NT2/D1 (cell line): Measurements from ENCODE around the gene TMEM242.

Experiments used
- DNase-seq: peaks from one replicate; pipeline ENCODE4 v3.0.0-alpha.2; 2011; ENCODE audit warnings: low read depth, low spot score
- H3K27me3 ChIP-seq: 2 replicates; pipeline ENCODE4 v1.6.0; 2011; ENCODE audit warnings: mild to moderate bottlenecking; ENCODE audit not compliant: insufficient read length, insufficient read depth
- H3K36me3 ChIP-seq: 2 replicates; pipeline ENCODE4 v1.6.1; 2011; ENCODE audit warnings: mild to moderate bottlenecking, low read length, mixed read lengths; ENCODE audit not compliant: insufficient read depth, insufficient read length
- H3K4me1 ChIP-seq: 2 replicates; pipeline ENCODE4 v1.5.1; 2011; ENCODE audit not compliant: insufficient read depth, insufficient read length
- H3K4me3 ChIP-seq: 2 replicates; pipeline ENCODE4 v1.5.1; 2011; ENCODE audit warnings: low read depth; ENCODE audit not compliant: insufficient read length
- H3K9ac ChIP-seq: 2 replicates; pipeline ENCODE4 v1.6.0; 2011; ENCODE audit warnings: low read depth; ENCODE audit not compliant: insufficient read length
- H3K9me3 ChIP-seq: 2 replicates; pipeline ENCODE4 v1.5.1; 2011; ENCODE audit warnings: mild to moderate bottlenecking, low read length; ENCODE audit not compliant: insufficient read depth
- SUZ12 ChIP-seq: IDR thresholded peaks from 2 replicates; pipeline ENCODE4 v1.6.1; 2011; ENCODE audit not compliant: insufficient read length, insufficient read depth; ENCODE audit errors: extremely low read depth
- YY1 ChIP-seq: IDR thresholded peaks from 2 replicates; pipeline ENCODE4 v1.6.1; 2011; ENCODE audit not compliant: insufficient read length, insufficient read depth
- ZNF274 ChIP-seq: IDR thresholded peaks from 2 replicates; pipeline ENCODE4 v1.6.1; 2011; ENCODE audit warnings: mild to moderate bottlenecking, low read depth, low read length

TMEM242 gene

GRCh38 chr6:157280947-157281346 is 42.4 kb downstream of the TMEM242 start:
- Histone ChIP-seq H3K9ac (no peak overlapping the region), H3K36me3 (no peaks in the 10 kb centered on the region), H3K4me1 (no peaks in the 10 kb centered on the region), H3K9me3 (no peaks in the 10 kb centered on the region), H3K4me3 (no peak overlapping the region), H3K27me3 (no peaks in the 10 kb centered on the region)
- TF ChIP-seq YY1: no peak
- DNase-seq: no peak

GRCh38 chr6:157280157-157280556 is 43.2 kb downstream of the TMEM242 start:
- Histone ChIP-seq H3K9ac (no peak overlapping the region), H3K27me3 (no peaks in the 10 kb centered on the region)
- no peak for DNase-seq

GRCh38 chr6:157278171-157278570 is 45.1 kb downstream of the TMEM242 start:
- no peak overlapping the region for H3K9ac ChIP-seq
- H3K27me3 ChIP-seq: peaks cover 9% of the 10 kb centered on the region
- no peak overlapping the region for H3K4me3 ChIP-seq
- H3K36me3 ChIP-seq: no peaks in the 10 kb centered on the region
- no peak for DNase-seq
- H3K4me1 ChIP-seq: peaks cover under 1% of the 10 kb centered on the region
- TF ChIP-seq YY1 (no peak), ZNF274 (no peak), SUZ12 (no peak)
- no peaks in the 10 kb centered on the region for H3K9me3 ChIP-seq

More at GRCh38 chr6:157280157-157280556, 43.2 kb downstream of the TMEM242 start:
- Histone ChIP-seq H3K4me1 (no peaks in the 10 kb centered on the region), H3K36me3 (no peaks in the 10 kb centered on the region), H3K4me3 (no peak overlapping the region), H3K9me3 (no peaks in the 10 kb centered on the region)
- TF ChIP-seq YY1: no peak
- no peak for TF ChIP-seq SUZ12
- no peak for TF ChIP-seq ZNF274

- Histone ChIP-seq H3K9me3 (no peaks in the 10 kb centered on the region), H3K36me3 (no peaks in the 10 kb centered on the region), H3K4me1 (peaks cover 3% of the 10 kb centered on the region), H3K4me3 (no peak overlapping the region), H3K9ac (no peak overlapping the region), H3K27me3 (peaks cover 9% of the 10 kb centered on the region)
- no peak for TF ChIP-seq ZNF274
- no peak for TF ChIP-seq SUZ12
- no peak for TF ChIP-seq YY1
- no peak for DNase-seq
Observed at GRCh38 chr6:157276731-157277130, 46.6 kb downstream of the TMEM242 start.

GRCh38 chr6:157276134-157276532 is 47.2 kb downstream of the TMEM242 start:
- no peak for TF ChIP-seq ZNF274
- no peak for TF ChIP-seq YY1
- TF ChIP-seq SUZ12: no peak
- H3K9me3 ChIP-seq: no peaks in the 10 kb centered on the region
- H3K36me3 ChIP-seq: no peaks in the 10 kb centered on the region
- DNase-seq: no peak
- peaks cover 3% of the 10 kb centered on the region for H3K4me1 ChIP-seq
- no peak overlapping the region for H3K4me3 ChIP-seq
- peaks cover 9% of the 10 kb centered on the region for H3K27me3 ChIP-seq
- no peak overlapping the region for H3K9ac ChIP-seq

- Histone ChIP-seq H3K9me3 (no peaks in the 10 kb centered on the region), H3K4me3 (peak overlapping the region; percentile 34), H3K36me3 (no peaks in the 10 kb centered on the region), H3K27me3 (peaks cover 9% of the 10 kb centered on the region), H3K9ac (peak overlapping the region; percentile 63), H3K4me1 (peaks cover 3% of the 10 kb centered on the region)
- DNase-seq: peak; percentile 49
- no peak for TF ChIP-seq ZNF274
- TF ChIP-seq SUZ12: no peak
- TF ChIP-seq YY1: no peak
Observed at GRCh38 chr6:157274471-157275226, 48.7 kb downstream of the TMEM242 start.

GRCh38 chr6:157273756-157274470 is 49.4 kb downstream of the TMEM242 start:
- Histone ChIP-seq H3K36me3 (no peaks in the 10 kb centered on the region), H3K9ac (peak overlapping the region; percentile 63), H3K9me3 (no peaks in the 10 kb centered on the region), H3K4me3 (peak overlapping the region; percentile 34), H3K4me1 (peaks cover 3% of the 10 kb centered on the region), H3K27me3 (peaks cover 9% of the 10 kb centered on the region)
- no peak for TF ChIP-seq YY1
- TF ChIP-seq SUZ12: no peak
- TF ChIP-seq ZNF274: no peak
- DNase-seq: no peak
